ENCODE measurements around the gene CXCR5.

CXCR5 gene

DNA sequence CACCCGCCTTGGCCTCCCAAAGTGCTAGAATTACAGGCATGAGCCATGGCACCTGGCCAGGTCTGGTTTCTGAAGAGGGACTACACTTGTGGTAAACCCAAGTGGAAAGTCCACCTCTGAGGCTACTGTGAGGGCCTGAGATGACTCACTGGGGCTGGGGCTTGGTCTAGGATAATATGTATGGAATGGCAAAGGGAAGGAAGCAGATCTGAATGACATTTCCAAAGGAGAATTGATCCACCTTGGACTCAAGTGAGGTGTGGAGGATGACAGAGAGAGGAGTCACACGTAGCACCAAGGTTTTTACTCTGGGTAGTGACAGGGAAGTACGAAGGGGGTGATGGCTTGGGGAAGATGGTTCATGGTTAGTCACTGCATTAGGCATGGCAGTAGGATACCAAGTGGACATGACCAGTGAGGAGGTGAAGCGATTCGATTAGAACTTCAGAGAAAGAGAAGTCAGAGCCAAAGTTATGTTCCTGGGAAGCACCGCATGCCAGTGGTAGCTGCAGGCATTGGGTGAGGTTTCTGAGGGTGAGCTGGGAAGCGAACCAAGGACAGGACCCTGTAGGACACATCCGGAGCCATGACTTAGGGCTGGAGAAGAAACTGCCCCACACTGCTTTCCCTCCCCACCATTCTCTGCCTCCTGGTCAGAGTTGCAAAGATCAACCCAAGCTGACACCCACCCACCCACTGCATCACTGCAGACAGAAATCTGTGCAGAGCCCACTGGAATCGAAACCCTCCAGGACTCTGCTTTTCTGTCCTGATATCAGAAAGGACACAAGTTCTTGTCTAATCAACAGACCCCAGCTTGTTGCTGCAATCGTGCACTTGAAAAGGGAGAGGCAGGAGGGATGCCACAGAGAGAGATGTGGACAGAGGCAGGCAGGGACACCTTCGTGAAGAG, 55.1 kb downstream of the CXCR5 start:
- H3K4me3 ChIP-seq (replicated peaks; ENCODE audit: low read depth, low read length) = no peak overlapping the region
- TF ChIP-seq, protein P1, sequence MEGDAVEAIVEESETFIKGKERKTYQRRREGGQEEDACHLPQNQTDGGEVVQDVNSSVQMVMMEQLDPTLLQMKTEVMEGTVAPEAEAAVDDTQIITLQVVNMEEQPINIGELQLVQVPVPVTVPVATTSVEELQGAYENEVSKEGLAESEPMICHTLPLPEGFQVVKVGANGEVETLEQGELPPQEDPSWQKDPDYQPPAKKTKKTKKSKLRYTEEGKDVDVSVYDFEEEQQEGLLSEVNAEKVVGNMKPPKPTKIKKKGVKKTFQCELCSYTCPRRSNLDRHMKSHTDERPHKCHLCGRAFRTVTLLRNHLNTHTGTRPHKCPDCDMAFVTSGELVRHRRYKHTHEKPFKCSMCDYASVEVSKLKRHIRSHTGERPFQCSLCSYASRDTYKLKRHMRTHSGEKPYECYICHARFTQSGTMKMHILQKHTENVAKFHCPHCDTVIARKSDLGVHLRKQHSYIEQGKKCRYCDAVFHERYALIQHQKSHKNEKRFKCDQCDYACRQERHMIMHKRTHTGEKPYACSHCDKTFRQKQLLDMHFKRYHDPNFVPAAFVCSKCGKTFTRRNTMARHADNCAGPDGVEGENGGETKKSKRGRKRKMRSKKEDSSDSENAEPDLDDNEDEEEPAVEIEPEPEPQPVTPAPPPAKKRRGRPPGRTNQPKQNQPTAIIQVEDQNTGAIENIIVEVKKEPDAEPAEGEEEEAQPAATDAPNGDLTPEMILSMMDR (IDR thresholded peaks at IDR 0.05; ENCODE audit: low read depth, low read length, missing control alignments) = no peak
- no peak for DNase-seq (ENCODE audit: extremely low read depth, low read depth)

DNA sequence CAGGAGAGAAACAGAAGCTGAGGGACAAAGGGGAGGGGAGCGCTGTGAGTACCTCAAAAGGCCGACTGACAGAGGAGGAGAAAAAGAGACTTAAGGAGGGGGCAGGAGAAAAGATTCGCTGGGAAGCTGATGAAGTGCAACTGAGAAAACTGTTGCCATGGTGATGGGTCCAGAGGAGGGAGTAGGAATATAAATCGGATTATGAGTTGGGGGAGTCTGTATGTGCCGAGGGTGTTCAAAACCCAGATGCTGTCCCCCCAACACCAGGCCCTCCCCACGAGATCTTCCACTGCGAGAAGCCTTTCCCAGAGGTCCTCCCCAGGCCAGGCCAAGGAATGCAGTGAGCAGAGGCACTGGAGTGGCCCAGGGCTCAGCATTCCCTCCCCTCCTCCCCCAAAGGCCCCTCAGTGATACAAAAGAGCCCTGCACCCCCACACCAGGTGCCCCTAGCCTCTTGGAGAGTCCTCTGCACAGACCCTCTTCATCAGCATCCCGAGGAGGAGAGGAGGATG, 55.8 kb downstream of the CXCR5 start:
- TF ChIP-seq, protein P1 (IDR thresholded peaks at IDR 0.05; ENCODE audit: low read depth, low read length, missing control alignments) = no peak
- DNase-seq (ENCODE audit: extremely low read depth, low read depth) = no peak
- H3K4me3 ChIP-seq (replicated peaks; ENCODE audit: low read depth, low read length) = no peak overlapping the region

DNA sequence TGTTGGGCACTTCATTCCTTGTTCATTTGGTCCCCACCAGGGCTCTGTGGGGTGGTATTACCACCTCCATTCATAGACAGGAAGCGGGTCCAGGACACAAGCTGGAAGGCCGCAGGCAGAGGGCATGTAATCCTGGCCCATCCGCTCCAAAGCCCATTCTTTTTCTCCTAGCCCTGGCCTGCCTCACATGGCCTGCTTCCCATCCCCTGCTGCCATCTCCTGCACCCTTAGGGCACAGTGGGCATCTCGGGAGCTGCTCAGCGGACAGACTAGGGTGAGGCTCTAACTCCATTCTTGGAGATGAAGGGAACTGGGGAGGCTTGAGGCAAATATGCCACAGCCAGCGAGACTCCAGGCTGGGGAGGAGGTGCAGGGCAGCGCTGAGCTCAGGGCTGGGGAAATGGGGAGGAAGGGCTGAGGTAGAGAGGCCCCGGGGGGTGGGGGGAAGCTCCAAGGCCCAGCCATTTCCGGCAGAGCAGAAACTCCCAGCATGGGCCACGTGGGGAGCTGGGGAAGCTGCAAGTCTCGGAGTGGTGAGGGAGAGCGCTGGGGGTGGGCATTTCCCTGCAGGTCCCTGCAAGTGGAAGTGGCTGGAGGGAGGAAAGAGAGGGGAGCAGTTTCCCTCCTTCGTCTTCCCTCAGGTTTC, 56.4 kb downstream of the CXCR5 start:
- no peak overlapping the region for H3K4me3 ChIP-seq (replicated peaks; ENCODE audit: low read depth, low read length)
- TF ChIP-seq, protein P1 (IDR thresholded peaks at IDR 0.05; ENCODE audit: low read depth, low read length, missing control alignments) = no peak
- no peak for DNase-seq (ENCODE audit: extremely low read depth, low read depth)

DNA sequence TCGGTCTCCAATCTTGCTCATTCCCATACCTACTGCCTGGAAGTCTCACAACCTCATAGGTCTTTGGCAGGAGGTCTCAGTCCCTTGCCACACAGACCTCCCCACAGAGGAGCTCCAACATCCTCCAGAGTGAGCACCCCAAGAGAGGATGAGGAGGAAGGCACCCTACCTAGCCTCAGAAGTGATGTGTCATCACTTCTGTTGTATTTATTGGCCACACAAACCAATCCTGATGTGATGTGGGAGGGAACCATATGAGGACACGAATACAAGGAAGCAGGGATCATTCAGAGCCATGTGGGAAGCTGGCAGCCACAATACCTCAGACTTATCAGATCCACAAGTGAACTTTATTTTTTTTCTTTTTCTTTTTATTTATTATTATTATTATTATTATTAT, 63.4 kb downstream of the CXCR5 start:
- DNase-seq (ENCODE audit: extremely low read depth, low read depth) = no peak
- H3K4me3 ChIP-seq (replicated peaks; ENCODE audit: low read depth, low read length) = no peak overlapping the region
- TF ChIP-seq, protein P1 (IDR thresholded peaks at IDR 0.05; ENCODE audit: low read depth, low read length, missing control alignments) = no peak
